Measurements from ENCODE around the gene TMEM229A.
"Not testable (repeated sequence)": the region's sequence is repeated elsewhere in the genome, so short reads cannot be mapped to it uniquely, and the experiment has no call there.

Gene TMEM229A

GRCh38 chr7:124032369-124033094, at the start of gene TMEM229A:
Gene TMEM229A (minus strand): TSS chr7:124033067. CDS start chr7:124033003, 64 bp downstream.
- peak in 57 of 58 donors; percentile 11 to 86 (median 65) for DNase-seq

- DNase-seq: not testable (repeated sequence)
Measured at GRCh38 chr7:124082234-124082633, 49.4 kb upstream of the TMEM229A start.

- no peak for DNase-seq
Measured at GRCh38 chr7:124077546-124077945, 44.7 kb upstream of the TMEM229A start.

GRCh38 chr7:124076841-124077240, 44.0 kb upstream of the TMEM229A start:
- DNase-seq: no peak

GRCh38 chr7:124074007-124074406, 41.1 kb upstream of the TMEM229A start:
- no peak for DNase-seq

- no peak for DNase-seq
Measured at GRCh38 chr7:124073310-124073645, 40.4 kb upstream of the TMEM229A start.

GRCh38 chr7:124072603-124073309, 39.9 kb upstream of the TMEM229A start:
- no peak for DNase-seq

GRCh38 chr7:124071843-124072242, 39.0 kb upstream of the TMEM229A start:
- no peak for DNase-seq

- DNase-seq: no peak
Measured at GRCh38 chr7:124062171-124062570, 29.3 kb upstream of the TMEM229A start.

- DNase-seq: peak in 1 of 58 donors; percentile 12
Measured at GRCh38 chr7:124060528-124060927, 27.7 kb upstream of the TMEM229A start.

GRCh38 chr7:124059375-124059774, 26.5 kb upstream of the TMEM229A start:
- no peak for DNase-seq

GRCh38 chr7:124058515-124058914, 25.6 kb upstream of the TMEM229A start:
- DNase-seq: no peak

- DNase-seq: no peak
Measured at GRCh38 chr7:124057872-124058271, 25.0 kb upstream of the TMEM229A start.

GRCh38 chr7:124056234-124056633, 23.4 kb upstream of the TMEM229A start:
- DNase-seq: no peak

- DNase-seq: no peak
Measured at GRCh38 chr7:124051681-124052377, 19.0 kb upstream of the TMEM229A start.

- no peak for DNase-seq
Measured at GRCh38 chr7:124042826-124043225, 10.0 kb upstream of the TMEM229A start.

- DNase-seq: no peak
Measured at GRCh38 chr7:124041439-124041838, 8.6 kb upstream of the TMEM229A start.

- not testable (repeated sequence) for DNase-seq
Measured at GRCh38 chr7:124037902-124038301, 5.0 kb upstream of the TMEM229A start.

GRCh38 chr7:124035706-124036105, 2.8 kb upstream of the TMEM229A start:
- no peak for DNase-seq

- DNase-seq: no peak
Measured at GRCh38 chr7:124034754-124035100, 1.9 kb upstream of the TMEM229A start.

GRCh38 chr7:124033807-124034753, 1.2 kb upstream of the TMEM229A start:
- no peak for DNase-seq

All from anterior cingulate cortex (tissue), 58 donors.